SK-N-SH treated with all-trans-retinoic acid at 6 μM for 48 hours (cell line): ENCODE results near the gene AR.

Experiments
- ARNTL ChIP-seq: fragments of 450-650 bp; formaldehyde crosslinking; IDR thresholded peaks from 2 replicates; pipeline ENCODE4 v1.5.0; 2020; ENCODE audit warnings: low read depth, mild to moderate bottlenecking, moderate library complexity, borderline replicate concordance
- CSDC2 ChIP-seq: fragments of 250-450 bp; sonication (Bioruptor Pico); IDR thresholded peaks from 2 replicates; pipeline ENCODE4 v1.5.0; 2020; ENCODE audit warnings: mild to moderate bottlenecking, moderate library complexity
- OSR1 ChIP-seq: fragments of 250-450 bp; sonication (Bioruptor Pico); IDR thresholded peaks from 2 replicates; pipeline ENCODE4 v1.8.0; 2022; ENCODE audit warnings: moderate library complexity, mild to moderate bottlenecking, inconsistent platforms
- ZC3H10 ChIP-seq: fragments of 250-450 bp; sonication (Bioruptor Pico); IDR thresholded peaks from 2 replicates; pipeline ENCODE4 v1.5.1; 2021; ENCODE audit warnings: mild to moderate bottlenecking, moderate library complexity
- ZFP3 ChIP-seq: fragments of 250-450 bp; sonication (Bioruptor Pico); IDR thresholded peaks from 2 replicates; pipeline ENCODE4 v1.5.0; 2020; ENCODE audit warnings: mild to moderate bottlenecking, moderate library complexity
- ZNF565 ChIP-seq: fragments of 450-650 bp; formaldehyde crosslinking; conservative IDR thresholded peaks from 2 replicates; pipeline ENCODE4 v1.5.0; 2020; ENCODE audit warnings: low read depth, mild to moderate bottlenecking, moderate library complexity
- ZNF8 ChIP-seq: fragments of 450-650 bp; formaldehyde crosslinking; IDR thresholded peaks from 2 replicates; pipeline ENCODE4 v1.5.0; 2020; ENCODE audit warnings: mild to moderate bottlenecking, moderate library complexity

DNA sequence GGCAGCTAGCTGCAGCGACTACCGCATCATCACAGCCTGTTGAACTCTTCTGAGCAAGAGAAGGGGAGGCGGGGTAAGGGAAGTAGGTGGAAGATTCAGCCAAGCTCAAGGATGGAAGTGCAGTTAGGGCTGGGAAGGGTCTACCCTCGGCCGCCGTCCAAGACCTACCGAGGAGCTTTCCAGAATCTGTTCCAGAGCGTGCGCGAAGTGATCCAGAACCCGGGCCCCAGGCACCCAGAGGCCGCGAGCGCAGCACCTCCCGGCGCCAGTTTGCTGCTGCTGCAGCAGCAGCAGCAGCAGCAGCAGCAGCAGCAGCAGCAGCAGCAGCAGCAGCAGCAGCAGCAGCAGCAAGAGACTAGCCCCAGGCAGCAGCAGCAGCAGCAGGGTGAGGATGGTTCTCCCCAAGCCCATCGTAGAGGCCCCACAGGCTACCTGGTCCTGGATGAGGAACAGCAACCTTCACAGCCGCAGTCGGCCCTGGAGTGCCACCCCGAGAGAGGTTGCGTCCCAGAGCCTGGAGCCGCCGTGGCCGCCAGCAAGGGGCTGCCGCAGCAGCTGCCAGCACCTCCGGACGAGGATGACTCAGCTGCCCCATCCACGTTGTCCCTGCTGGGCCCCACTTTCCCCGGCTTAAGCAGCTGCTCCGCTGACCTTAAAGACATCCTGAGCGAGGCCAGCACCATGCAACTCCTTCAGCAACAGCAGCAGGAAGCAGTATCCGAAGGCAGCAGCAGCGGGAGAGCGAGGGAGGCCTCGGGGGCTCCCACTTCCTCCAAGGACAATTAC lies 1.4 kb downstream of the AR start:
- TF ChIP-seq OSR1 (CRISPR knock-in tag): no peak
- TF ChIP-seq ZC3H10 (CRISPR knock-in tag): no peak
- no peak for TF ChIP-seq CSDC2 (CRISPR knock-in tag)
- TF ChIP-seq ZNF565 (CRISPR knock-in tag): no peak
- TF ChIP-seq ZFP3 (CRISPR knock-in tag): no peak
- no peak for TF ChIP-seq ZNF8 (CRISPR knock-in tag)
- TF ChIP-seq ARNTL (CRISPR knock-in tag): no peak
